Fibroblast of pulmonary artery (primary cell): Measurements from ENCODE around the gene EYS.
"Not testable (repeated sequence)": the region's sequence is repeated elsewhere in the genome, so short reads cannot be mapped to it uniquely, and the experiment has no call there.

Source experiments
- DNase-seq: peaks from one replicate; pipeline ENCODE4 v3.0.0-alpha.2; 2010; ENCODE audit warnings: low read depth
- H3K4me3 ChIP-seq: replicated peaks from 2 replicates; pipeline ENCODE4 v1.5.1; 2011; ENCODE audit warnings: low read depth, mild to moderate bottlenecking, control low read depth, low read length, moderate library complexity
- CTCF ChIP-seq: IDR thresholded peaks from 2 replicates; pipeline ENCODE4 v1.5.1; 2011; ENCODE audit warnings: mild to moderate bottlenecking, control low read depth, low read length, inconsistent platforms; ENCODE audit errors: missing control alignments

The EYS gene

GRCh38 chr6:63750400-63750799 is 1956.6 kb downstream of the EYS start:
- no peak for DNase-seq
- no peak for TF ChIP-seq CTCF
- no peak overlapping the region for H3K4me3 ChIP-seq

GRCh38 chr6:63745784-63746183 is 1961.2 kb downstream of the EYS start:
- TF ChIP-seq CTCF, result no peak
- DNase-seq, result no peak
- no peak overlapping the region for H3K4me3 ChIP-seq

GRCh38 chr6:63744810-63745209 is 1962.2 kb downstream of the EYS start:
- TF ChIP-seq CTCF, result no peak
- no peak for DNase-seq
- no peak overlapping the region for H3K4me3 ChIP-seq

GRCh38 chr6:63743691-63744090 is 1963.3 kb downstream of the EYS start:
- no peak for DNase-seq
- no peak for TF ChIP-seq CTCF
- H3K4me3 ChIP-seq, result no peak overlapping the region

- no peak for DNase-seq
- TF ChIP-seq CTCF, result no peak
Observed at GRCh38 chr6:63742060-63742459, 1965.0 kb downstream of the EYS start.

GRCh38 chr6:63740709-63741108 is 1966.3 kb downstream of the EYS start:
- TF ChIP-seq CTCF, result no peak
- no peak overlapping the region for H3K4me3 ChIP-seq
- peak; percentile 79 for DNase-seq

More at GRCh38 chr6:63742060-63742459, 1965.0 kb downstream of the EYS start:
- no peak overlapping the region for H3K4me3 ChIP-seq

GRCh38 chr6:63739094-63739687 is 1967.8 kb downstream of the EYS start:
- TF ChIP-seq CTCF, result no peak
- no peak overlapping the region for H3K4me3 ChIP-seq
- no peak for DNase-seq

GRCh38 chr6:63738190-63738589 is 1968.8 kb downstream of the EYS start:
- DNase-seq, H3K4me3 ChIP-seq: not testable (repeated sequence)
